ENCODE measurements around the gene ADAMTSL5.
"Not testable (repeated sequence)": the region's sequence is repeated elsewhere in the genome, so short reads cannot be mapped to it uniquely, and the experiment has no call there.

ADAMTSL5 gene

GRCh38 chr19:1524287-1524971, 11.6 kb upstream of the ADAMTSL5 start:
- no peak overlapping the region for H3K4me3 ChIP-seq (ENCODE audit: low read depth, low read length)
- no peak for TF ChIP-seq CTCF (IDR thresholded peaks at IDR 0.05; ENCODE audit: low read depth, low read length, missing control alignments)
- in situ Hi-C loops (cut with HindIII; ENCODE audit: low sequenced_read_pairs) = no loop called here
- no peak for DNase-seq (ENCODE audit: low read depth)

GRCh38 chr19:1523412-1524286, 10.8 kb upstream of the ADAMTSL5 start, which contains the start of gene PLK5:
PLK5 (plus strand) TSS chr19:1524077; CDS start chr19:1526997, 2,920 bp downstream.
- in situ Hi-C loops (cut with HindIII; ENCODE audit: low sequenced_read_pairs) = no loop called here
- no peak for TF ChIP-seq CTCF (IDR thresholded peaks at IDR 0.05; ENCODE audit: low read depth, low read length, missing control alignments)

GRCh38 chr19:1522838-1523237, 10.0 kb upstream of the ADAMTSL5 start:
- no peak for TF ChIP-seq CTCF (IDR thresholded peaks at IDR 0.05; ENCODE audit: low read depth, low read length, missing control alignments)
- in situ Hi-C loops (cut with HindIII; ENCODE audit: low sequenced_read_pairs) = no loop called here
- DNase-seq (ENCODE audit: low read depth) = no peak
- no peak overlapping the region for H3K4me3 ChIP-seq (ENCODE audit: low read depth, low read length)

More at GRCh38 chr19:1523412-1524286, 10.8 kb upstream of the ADAMTSL5 start, which contains the start of gene PLK5:
- no peak within 1 kb of the TSS for H3K4me3 ChIP-seq (ENCODE audit: low read depth, low read length)
- DNase-seq (ENCODE audit: low read depth) = no peak

GRCh38 chr19:1522061-1522460, 9.2 kb upstream of the ADAMTSL5 start:
- TF ChIP-seq CTCF (IDR thresholded peaks at IDR 0.05; ENCODE audit: low read depth, low read length, missing control alignments) = no peak
- in situ Hi-C loops (cut with HindIII; ENCODE audit: low sequenced_read_pairs) = no loop called here
- no peak for DNase-seq (ENCODE audit: low read depth)
- no peak overlapping the region for H3K4me3 ChIP-seq (ENCODE audit: low read depth, low read length)

GRCh38 chr19:1521636-1522035, 8.8 kb upstream of the ADAMTSL5 start:
- DNase-seq (ENCODE audit: low read depth) = no peak
- no peak overlapping the region for H3K4me3 ChIP-seq (ENCODE audit: low read depth, low read length)
- in situ Hi-C loops (cut with HindIII; ENCODE audit: low sequenced_read_pairs) = no loop called here
- no peak for TF ChIP-seq CTCF (IDR thresholded peaks at IDR 0.05; ENCODE audit: low read depth, low read length, missing control alignments)

- H3K4me3 ChIP-seq (ENCODE audit: low read depth, low read length) = no peak overlapping the region
- in situ Hi-C loops (cut with HindIII; ENCODE audit: low sequenced_read_pairs) = no loop called here
- TF ChIP-seq CTCF (IDR thresholded peaks at IDR 0.05; ENCODE audit: low read depth, low read length, missing control alignments) = no peak
- no peak for DNase-seq (ENCODE audit: low read depth)
These were observed 7.5 kb upstream of the ADAMTSL5 start for GRCh38 chr19:1520203-1520780.

- H3K4me3 ChIP-seq (ENCODE audit: low read depth, low read length); in situ Hi-C loops (cut with HindIII; ENCODE audit: low sequenced_read_pairs); DNase-seq (ENCODE audit: low read depth): not testable (repeated sequence)
These were observed 7.0 kb upstream of the ADAMTSL5 start for GRCh38 chr19:1519802-1520201.
